H1 (cell line): ENCODE data around the gene PRR5. TPM values are rescaled to one million over a fixed set of nuclear protein-coding genes. Genes with fewer than 3 reads are reported as not detected.

Experiments
- BACH1 ChIP-seq: IDR thresholded peaks from 2 replicates; pipeline ENCODE4 v1.6.1; 2012; ENCODE audit warnings: low read length, improper control_type of control experiment
- HDAC2 ChIP-seq, 2 experiments: fragments of 300-600 bp in 1 of 2; sonication (generic) in 1 of 2; IDR thresholded peaks; 2 replicates each; pipeline ENCODE4 v1.6.1; 2011 to 2012; ENCODE audit warnings: low read depth in 2 of 2, low read length in 2 of 2, mild to moderate bottlenecking in 2 of 2, moderate library complexity in 2 of 2, borderline replicate concordance in 1 of 2, inconsistent platforms in 1 of 2
- JUND ChIP-seq: IDR thresholded peaks from 2 replicates; pipeline ENCODE4 v1.6.1; 2011; ENCODE audit warnings: mild to moderate bottlenecking, improper control_type of control experiment, low read length
- TEAD4 ChIP-seq: IDR thresholded peaks from 2 replicates; pipeline ENCODE4 v1.6.1; 2012; ENCODE audit warnings: low read depth, low read length, inconsistent platforms, mixed read lengths
- USF2 ChIP-seq: IDR thresholded peaks from 2 replicates; pipeline ENCODE4 v1.6.1; 2011; ENCODE audit warnings: low read length, improper control_type of control experiment
- polyA plus RNA-seq, 7 experiments: library from polyadenylated mRNA; depleted of rRNA in 3 of 7; stranded (reverse) in 5 of 7; unstranded in 2 of 7; fragments of >200 nt in 5 of 7; fragments of 200-250 nt in 2 of 7; gene quantifications; 1 replicate in 5 of 7; 2 replicates in 1 of 7; 4 replicates in 1 of 7; pipeline versions ENCODE4 v1.2.1 to v1.2.3, GENCODE V29; 2011 to 2013; ENCODE audit warnings: missing spikeins in 2 of 7, mixed read lengths in 2 of 7
- total RNA-seq: library from RNA; stranded (reverse); fragmentation: NEBNext Ultra II Directional; extraction: Animal tissue kit (Norgen Biotek cat#: 25700); gene quantifications from 2 replicates; pipeline ENCODE4 v1.2.1, GENCODE V29; 2021

The PRR5 gene
- total and polyA plus RNA-seq, 2 of the 8 experiments (the other 6 are each of a cell fraction or from before 2014, with no cell fraction given): 16.5 to 25.7 TPM

- TF ChIP-seq USF2: no peak
- TF ChIP-seq JUND: no peak
- no peak for TF ChIP-seq TEAD4
- TF ChIP-seq BACH1: no peak
- no peak for TF ChIP-seq HDAC2 (IDR thresholded peaks at IDR 0.05; ENCODE audit: borderline replicate concordance in 1 of 2, low read depth in 2 of 2, low read length in 2 of 2)
- TF ChIP-seq, all 59 proteins: peak for 0
Observed at GRCh38 chr22:44782363-44782963, 80.5 kb downstream of the PRR5 start (continued).
